ENCODE data around the gene PLP2. TPM values are rescaled to one million over a fixed set of nuclear protein-coding genes. Genes with fewer than 3 reads are reported as not detected.

PLP2 gene
- total and polyA plus RNA-seq, 3 donors from 2014 or later = 19.0 to 61.6 (median 21.4) TPM

DNA sequence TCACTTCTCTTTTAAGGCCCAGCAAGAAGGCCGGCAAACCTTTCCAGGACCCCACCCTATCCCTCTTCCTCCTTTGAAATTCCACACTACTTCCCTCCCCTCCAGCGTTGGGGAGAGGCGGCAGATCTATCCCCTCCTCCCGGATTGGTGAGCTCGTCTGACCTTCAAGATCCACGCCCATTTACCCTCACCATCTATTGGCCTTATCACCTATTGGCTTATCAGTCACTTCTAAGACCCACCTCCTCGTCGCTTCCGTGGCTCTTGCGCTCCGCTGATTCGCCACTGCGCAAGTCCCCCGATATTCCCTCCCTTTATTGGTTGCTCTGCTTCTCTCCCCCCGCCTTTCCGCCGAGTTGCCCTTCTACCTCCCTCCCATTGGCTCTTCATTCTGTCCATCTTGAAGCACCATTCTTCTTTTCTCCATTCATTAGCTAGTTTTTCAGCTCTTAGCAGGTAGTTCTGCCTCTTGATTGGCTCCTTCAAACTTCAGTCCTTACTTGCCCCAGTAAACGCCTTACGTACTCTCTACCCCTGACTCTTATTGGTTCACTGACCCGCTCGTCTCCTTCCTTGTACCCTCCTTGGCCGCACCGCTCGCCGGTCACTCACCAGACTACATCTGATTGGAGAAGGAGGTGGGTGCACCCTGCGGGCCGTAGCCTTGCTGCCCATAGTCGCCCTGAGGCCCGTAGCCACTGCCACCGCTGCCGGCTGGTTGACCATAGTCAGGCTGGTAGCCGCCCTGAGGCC, 19.3 kb downstream of the PLP2 start:
- H3K4me3 ChIP-seq = peak overlapping the region; percentile 59 to 72
- H3K9me3 ChIP-seq = no peaks in the 10 kb centered on the region
- H3K27ac ChIP-seq = peak overlapping the region; percentile 72 to 81
- 1% methylated on average over 25 to 30 of the region's 32 CpGs for WGBS, 2 donors
- TF ChIP-seq, protein P1, sequence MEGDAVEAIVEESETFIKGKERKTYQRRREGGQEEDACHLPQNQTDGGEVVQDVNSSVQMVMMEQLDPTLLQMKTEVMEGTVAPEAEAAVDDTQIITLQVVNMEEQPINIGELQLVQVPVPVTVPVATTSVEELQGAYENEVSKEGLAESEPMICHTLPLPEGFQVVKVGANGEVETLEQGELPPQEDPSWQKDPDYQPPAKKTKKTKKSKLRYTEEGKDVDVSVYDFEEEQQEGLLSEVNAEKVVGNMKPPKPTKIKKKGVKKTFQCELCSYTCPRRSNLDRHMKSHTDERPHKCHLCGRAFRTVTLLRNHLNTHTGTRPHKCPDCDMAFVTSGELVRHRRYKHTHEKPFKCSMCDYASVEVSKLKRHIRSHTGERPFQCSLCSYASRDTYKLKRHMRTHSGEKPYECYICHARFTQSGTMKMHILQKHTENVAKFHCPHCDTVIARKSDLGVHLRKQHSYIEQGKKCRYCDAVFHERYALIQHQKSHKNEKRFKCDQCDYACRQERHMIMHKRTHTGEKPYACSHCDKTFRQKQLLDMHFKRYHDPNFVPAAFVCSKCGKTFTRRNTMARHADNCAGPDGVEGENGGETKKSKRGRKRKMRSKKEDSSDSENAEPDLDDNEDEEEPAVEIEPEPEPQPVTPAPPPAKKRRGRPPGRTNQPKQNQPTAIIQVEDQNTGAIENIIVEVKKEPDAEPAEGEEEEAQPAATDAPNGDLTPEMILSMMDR (IDR thresholded peaks at IDR 0.05) = peak in 1 of 3 experiments; percentile 29
- TF ChIP-seq POLR2A (IDR thresholded peaks at IDR 0.05) = no peak
- intact Hi-C loops (cut with DNase I; ENCODE audit: low total_unique reads) = no loop called here
- H3K36me3 ChIP-seq (ENCODE audit: low read depth, missing control alignments) = no peaks in the 10 kb centered on the region
- no peaks in the 10 kb centered on the region for H3K4me1 ChIP-seq
- no peaks in the 10 kb centered on the region for H3K27me3 ChIP-seq
- peak; percentile 97 for DNase-seq

DNA sequence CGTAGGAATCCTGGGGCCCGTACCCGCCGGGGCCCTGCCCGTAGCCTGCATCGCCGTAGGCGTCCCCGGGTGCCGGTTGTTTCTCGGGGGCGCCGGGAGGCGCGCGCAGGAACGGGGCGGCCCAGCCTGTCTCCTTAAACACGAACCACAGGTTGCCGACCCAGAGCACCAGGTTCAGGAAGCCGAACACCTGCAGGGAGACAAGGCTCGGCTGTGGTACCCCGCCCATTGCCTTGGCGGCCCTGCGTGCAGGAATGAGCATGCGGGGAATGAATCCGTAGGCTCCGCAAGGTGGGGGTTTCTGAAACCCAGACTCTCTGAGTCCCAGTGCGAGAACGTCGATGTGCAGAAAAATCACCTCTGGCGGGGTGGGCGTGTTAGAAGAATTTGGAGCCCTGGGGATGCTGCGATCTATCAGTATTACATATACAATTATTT, 19.9 kb downstream of the PLP2 start:
- no peaks in the 10 kb centered on the region for H3K4me1 ChIP-seq
- H3K27ac ChIP-seq = peak overlapping the region; percentile 72 to 80
- intact Hi-C loops (cut with DNase I; ENCODE audit: low total_unique reads) = no loop called here
- no peaks in the 10 kb centered on the region for H3K27me3 ChIP-seq
- no peak for DNase-seq
- H3K9me3 ChIP-seq = no peaks in the 10 kb centered on the region
- H3K36me3 ChIP-seq (ENCODE audit: low read depth, missing control alignments) = no peaks in the 10 kb centered on the region
- peak overlapping the region; percentile 59 to 72 for H3K4me3 ChIP-seq
- WGBS, 2 donors = 1 to 3% methylated on average over 7 to 30 of the region's 34 CpGs
- TF ChIP-seq, protein P1 (IDR thresholded peaks at IDR 0.05) = no peak
- TF ChIP-seq POLR2A (IDR thresholded peaks at IDR 0.05) = no peak

GRCh38 chrX:49192722-49193328, 21.1 kb downstream of the PLP2 start:
- intact Hi-C loops (cut with DNase I; ENCODE audit: low total_unique reads) = no loop called here
- H3K27ac ChIP-seq = no peak overlapping the region
- no peaks in the 10 kb centered on the region for H3K36me3 ChIP-seq (ENCODE audit: low read depth, missing control alignments)
- no peaks in the 10 kb centered on the region for H3K9me3 ChIP-seq
- 62 to 70% methylated on average over 10 of the region's 10 CpGs for WGBS, 2 donors
- peak; percentile 35 for DNase-seq
- H3K4me1 ChIP-seq = no peaks in the 10 kb centered on the region
- no peak for TF ChIP-seq POLR2A (IDR thresholded peaks at IDR 0.05)
- TF ChIP-seq, protein P1 (IDR thresholded peaks at IDR 0.05) = peak in 2 of 3 experiments; percentile 16 to 25
- no peaks in the 10 kb centered on the region for H3K27me3 ChIP-seq
- H3K4me3 ChIP-seq = no peak overlapping the region

DNA sequence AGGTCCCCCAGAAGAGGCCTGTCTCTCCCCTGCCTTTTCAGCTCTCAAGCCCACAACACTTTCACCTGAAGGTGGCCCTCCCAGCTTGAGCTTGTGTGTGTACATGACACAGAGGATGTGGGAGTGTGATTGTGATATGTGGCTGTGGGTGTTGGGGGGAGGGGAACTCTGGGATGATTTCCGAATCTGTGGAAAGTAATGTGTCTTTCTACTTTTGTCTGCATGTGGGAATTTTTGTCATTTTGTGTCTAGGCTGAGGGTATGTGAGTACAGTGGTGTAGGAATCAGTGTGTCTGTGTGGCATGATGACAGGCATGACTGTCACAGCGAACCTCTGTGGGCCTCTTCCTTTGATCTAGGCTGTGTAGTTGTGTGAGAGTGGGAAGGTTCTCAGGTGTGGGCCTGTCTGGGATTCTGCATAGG, 21.9 kb downstream of the PLP2 start:
- intact Hi-C loops (cut with DNase I; ENCODE audit: low total_unique reads) = no loop called here
- Histone ChIP-seq H3K4me3 (no peak overlapping the region), H3K36me3 (ENCODE audit: low read depth, missing control alignments) (no peaks in the 10 kb centered on the region), H3K9me3 (no peaks in the 10 kb centered on the region), H3K4me1 (no peaks in the 10 kb centered on the region), H3K27me3 (no peaks in the 10 kb centered on the region), H3K27ac (no peak overlapping the region)
- WGBS, 2 donors = 33 to 85% methylated on average over 1 to 2 of the region's 2 CpGs
- TF ChIP-seq, protein P1 (IDR thresholded peaks at IDR 0.05) = no peak
- no peak for TF ChIP-seq POLR2A (IDR thresholded peaks at IDR 0.05)
- no peak for DNase-seq
